Left lung (tissue), 10 donors: ENCODE results near the gene MRNIP. TPM values are rescaled to one million over a fixed set of nuclear protein-coding genes. Genes with fewer than 3 reads are reported as not detected.
"Not testable (repeated sequence)": the region's sequence is repeated elsewhere in the genome, so short reads cannot be mapped to it uniquely, and the experiment has no call there.

Experiments
- ATAC-seq: fragments of 200-7000 bp; cut with Tn5 transposase; one replicate; pipeline ENCODE4 v1.9.1; 2020; ENCODE audit warnings: moderate library complexity
- DNase-seq, 4 donors: peaks; one replicate each; pipeline ENCODE4 v3.0.0-alpha.2; 2013 to 2020
- H3K27ac ChIP-seq, 2 donors: fragments of 200-600 bp; sonication (generic) in 1 of 2; one replicate each; pipeline versions ENCODE4 v1.5.0 to v1.8.0; 2020 to 2021
- H3K27me3 ChIP-seq, 2 donors: fragments of 200-600 bp; sonication (generic) in 1 of 2; one replicate each; pipeline versions ENCODE4 v1.5.0 to v1.8.0; 2020 to 2021
- H3K36me3 ChIP-seq, 2 donors: fragments of 200-600 bp; sonication (generic) in 1 of 2; one replicate each; pipeline versions ENCODE4 v1.5.0 to v1.8.0; 2020 to 2021
- H3K4me1 ChIP-seq, 2 donors: fragments of 200-600 bp; one replicate each; pipeline ENCODE4 v1.8.0; 2021
- H3K4me3 ChIP-seq, 2 donors: fragments of 200-600 bp; sonication (generic) in 1 of 2; one replicate each; pipeline versions ENCODE4 v1.5.0 to v1.8.0; 2020 to 2021; ENCODE audit warnings: mild to moderate bottlenecking in 1 of 2
- H3K9me3 ChIP-seq, 2 donors: fragments of 200-600 bp; sonication (generic) in 1 of 2; one replicate each; pipeline versions ENCODE4 v1.5.0 to v1.8.0; 2020 to 2021
- CTCF ChIP-seq, 2 donors: fragments of 200-600 bp; sonication (generic) in 1 of 2; IDR thresholded peaks; one replicate each; pipeline versions ENCODE4 v1.5.0 to v1.8.0; 2021; ENCODE audit warnings: antibody characterized with exemption in 2 of 2
- intact Hi-C, 2 donors: fragments of 100-400 bp; cut with DNase I; formaldehyde crosslinking; loops; one replicate each; pipeline versions ENCODE4 v1.11.2 to v1.14.2; 2022
- polyA plus RNA-seq, 6 donors: library from polyadenylated mRNA; unstranded; fragments of 120-200 nt; gene quantifications; one replicate each; pipeline ENCODE4 v1.2.1, GENCODE V29; 2013; ENCODE audit not compliant: insufficient read length in 6 of 6
- total RNA-seq, 2 donors: library from RNA; stranded (reverse); fragmentation: NEBNext Ultra II Directional; extraction: Animal tissue kit (Norgen Biotek cat#: 25700); gene quantifications; one replicate each; pipeline ENCODE4 v1.2.1, GENCODE V29; 2021
- donor health status: DM: no; HTN: yes; CAD: no.
- donor health status: DM: no; HTN: no; CAD: no.

Gene MRNIP
- total and polyA plus RNA-seq, 8 donors: 16.9 to 55.6 (median 46.3) TPM

- intact Hi-C loops: no loop called here
Measured at GRCh38 chr5:179872055-179872827, 13.6 kb upstream of the MRNIP start.

GRCh38 chr5:179871533-179871932 is 12.9 kb upstream of the MRNIP start:
- H3K36me3 ChIP-seq: peaks cover 0 to 98% of the 10 kb centered on the region in 2 donors
- intact Hi-C loops, H3K27me3 ChIP-seq, ATAC-seq, H3K9me3 ChIP-seq, H3K4me1 ChIP-seq, H3K27ac ChIP-seq, H3K4me3 ChIP-seq: not testable (repeated sequence)
- DNase-seq: peak in 1 of 4 donors; percentile 25

More at GRCh38 chr5:179872055-179872827, 13.6 kb upstream of the MRNIP start:
- Histone ChIP-seq H3K36me3 (peaks cover 0 to 96% of the 10 kb centered on the region in 2 donors), H3K4me3 (no peak overlapping the region), H3K27me3 (no peaks in the 10 kb centered on the region), H3K9me3 (no peaks in the 10 kb centered on the region), H3K4me1 (peaks cover 0 to 4% of the 10 kb centered on the region in 2 donors), H3K27ac (no peak overlapping the region)
- DNase-seq (peak in 1 of 4 donors; percentile 63), ATAC-seq (no peak)
- TF ChIP-seq CTCF (IDR thresholded peaks at IDR 0.05): no peak

GRCh38 chr5:179870952-179871351 is 12.3 kb upstream of the MRNIP start:
- H3K27me3 ChIP-seq: no peaks in the 10 kb centered on the region
- DNase-seq: no peak

GRCh38 chr5:179870403-179870903 is 11.8 kb upstream of the MRNIP start:
- DNase-seq: peak in 2 of 4 donors; percentile 68 to 76
- Histone ChIP-seq H3K4me3 (no peak overlapping the region), H3K36me3 (peaks cover 0 to 97% of the 10 kb centered on the region in 2 donors), H3K27me3 (no peaks in the 10 kb centered on the region), H3K9me3 (no peaks in the 10 kb centered on the region), H3K4me1 (no peaks in the 10 kb centered on the region), H3K27ac (no peak overlapping the region)
- peak; percentile 9 to 10 for TF ChIP-seq CTCF (IDR thresholded peaks at IDR 0.05)
- peak; percentile 58 for ATAC-seq
- intact Hi-C loops: no loop called here

More at GRCh38 chr5:179870952-179871351, 12.3 kb upstream of the MRNIP start:
- Histone ChIP-seq H3K4me1 (no peaks in the 10 kb centered on the region), H3K36me3 (peaks cover 0 to 98% of the 10 kb centered on the region in 2 donors), H3K4me3 (no peak overlapping the region), H3K9me3 (no peaks in the 10 kb centered on the region), H3K27ac (no peak overlapping the region)
- ATAC-seq: no peak
- no peak for TF ChIP-seq CTCF (IDR thresholded peaks at IDR 0.05)
- intact Hi-C loops: no loop called here

- TF ChIP-seq CTCF (IDR thresholded peaks at IDR 0.05): no peak
- intact Hi-C loops: no loop called here
- Histone ChIP-seq H3K36me3 (peaks cover 0 to 97% of the 10 kb centered on the region in 2 donors), H3K9me3 (no peaks in the 10 kb centered on the region), H3K27me3 (no peaks in the 10 kb centered on the region), H3K4me1 (no peaks in the 10 kb centered on the region), H3K27ac (no peak overlapping the region), H3K4me3 (no peak overlapping the region)
- ATAC-seq (no peak), DNase-seq (peak in 1 of 4 donors; percentile 51)
Measured at GRCh38 chr5:179869641-179870402, 11.2 kb upstream of the MRNIP start.
